C1 segment of cervical spinal cord (tissue), 14 donors: Measurements from ENCODE around the gene THOC6.

Experiments used
- DNase-seq, 14 donors: peaks; one replicate each; lab custom pipeline; 2025; lab: John Stamatoyannopoulos, UW

THOC6 gene

DNA sequence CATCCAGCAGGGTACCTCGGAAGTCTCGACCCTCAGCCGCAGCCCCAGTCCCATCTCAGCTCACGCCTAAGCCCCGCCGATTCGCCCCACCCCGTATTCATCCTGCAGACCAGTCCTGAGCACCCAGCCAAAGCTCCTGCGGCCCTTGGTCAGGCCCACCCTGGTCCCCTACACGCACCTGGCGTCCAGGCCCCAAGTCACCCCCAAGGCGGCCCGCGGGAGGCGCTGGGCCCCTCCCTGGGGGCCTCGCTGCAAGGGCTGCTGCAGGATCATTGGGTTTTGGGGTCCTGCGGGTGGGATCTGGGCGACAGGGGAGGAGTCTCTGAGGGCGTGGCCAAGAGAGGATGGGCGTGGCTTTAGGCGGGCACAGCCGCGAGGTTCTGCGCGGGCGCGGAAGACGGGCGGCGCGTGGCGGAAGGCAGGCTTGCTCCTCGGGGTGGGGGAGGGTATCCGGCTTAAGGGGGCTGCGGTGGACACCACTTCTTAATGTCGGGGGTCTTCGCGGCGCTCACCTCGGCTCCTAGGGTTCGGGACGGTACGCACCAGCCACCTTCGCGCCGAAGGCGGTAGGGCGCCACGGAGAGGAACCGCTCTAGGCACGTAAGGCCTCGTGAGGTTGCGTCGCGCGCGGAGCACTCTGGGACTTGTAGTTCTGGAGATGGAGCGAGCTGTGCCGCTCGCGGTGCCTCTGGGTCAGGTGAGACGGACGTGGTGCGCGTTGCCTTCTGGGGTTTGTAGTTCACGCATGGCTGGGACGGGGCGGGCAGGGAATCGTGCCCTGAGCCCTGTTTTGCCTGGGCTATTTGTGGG, at the start of gene THOC6, which contains the start of gene HCFC1R1:
THOC6 (plus strand) TSS at position 367 of the 810 bp plus-strand sequence; CDS start at position 659, 292 bp downstream.
HCFC1R1 (minus strand) TSS at position 274 of the 810 bp plus-strand sequence; CDS start at position 273, 1 bp downstream.
- DNase-seq, result peak; percentile 88 to 97 (median 94)

DNA sequence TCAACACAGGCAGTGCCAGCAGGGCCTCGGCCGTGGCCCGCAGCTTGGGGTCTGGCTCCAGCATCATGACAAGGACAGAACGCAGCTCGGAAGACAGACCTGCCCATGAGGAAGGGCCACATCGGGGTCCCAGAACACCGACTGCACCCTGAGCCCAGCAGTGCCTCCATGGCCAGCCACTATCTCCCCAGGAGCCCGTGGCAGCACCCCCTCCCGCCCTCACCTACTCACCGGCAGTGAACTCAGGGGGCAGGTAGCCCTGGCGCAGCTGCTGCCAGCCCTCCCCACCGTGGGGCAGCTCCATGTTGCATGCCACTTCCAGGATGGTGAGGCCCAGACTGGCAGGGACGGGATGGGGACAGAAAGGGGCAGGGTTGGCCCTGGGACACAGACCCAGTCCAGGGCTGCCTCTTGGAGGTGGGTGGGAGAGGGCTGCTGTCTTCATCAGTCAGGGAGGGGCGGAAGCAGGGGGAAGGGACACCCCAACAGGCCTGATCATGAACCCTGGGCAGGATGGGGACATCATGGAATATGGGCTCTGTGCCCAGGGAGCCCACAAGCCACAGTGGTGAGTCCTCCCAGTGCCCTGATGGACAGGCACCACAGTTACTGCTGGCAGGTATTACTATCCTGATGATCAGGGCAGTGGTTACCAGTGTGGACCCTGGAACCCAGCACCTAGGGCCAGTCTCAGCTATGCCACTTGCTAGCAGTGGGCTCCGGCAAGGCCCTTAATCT, 49.3 kb upstream of the THOC6 start:
- DNase-seq, result no peak

DNA sequence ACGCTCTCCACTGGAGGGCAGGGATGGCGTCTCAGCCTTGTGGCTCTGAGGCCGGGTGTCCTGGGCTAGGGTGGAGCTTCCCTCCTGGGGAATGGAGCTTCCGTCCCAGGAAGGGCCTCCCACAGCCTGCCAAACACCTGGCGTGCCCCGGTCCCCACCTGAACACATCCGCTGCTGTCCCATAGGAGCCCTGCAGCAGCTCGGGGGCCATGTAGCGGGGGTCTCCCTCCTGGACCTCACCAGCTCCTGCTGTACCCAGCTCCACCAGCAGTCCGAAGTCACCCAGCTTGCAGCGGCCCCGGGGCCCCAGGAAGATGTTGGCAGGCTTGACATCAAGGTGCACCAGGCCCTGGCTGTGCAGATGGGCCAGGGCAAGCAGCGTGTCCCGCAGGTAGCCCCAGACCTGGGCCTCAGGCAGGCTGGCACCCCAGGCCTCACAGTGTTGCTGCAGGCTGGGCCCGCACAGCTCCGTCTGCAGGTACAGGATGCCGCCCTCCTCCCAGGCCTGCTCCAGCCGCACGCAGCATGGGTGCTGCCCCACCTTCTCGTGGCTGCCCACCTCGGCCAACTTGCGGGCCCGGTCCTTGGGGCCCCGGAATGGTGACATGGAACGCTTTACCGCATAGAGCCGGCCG, 48.6 kb upstream of the THOC6 start:
- DNase-seq, result no peak

DNA sequence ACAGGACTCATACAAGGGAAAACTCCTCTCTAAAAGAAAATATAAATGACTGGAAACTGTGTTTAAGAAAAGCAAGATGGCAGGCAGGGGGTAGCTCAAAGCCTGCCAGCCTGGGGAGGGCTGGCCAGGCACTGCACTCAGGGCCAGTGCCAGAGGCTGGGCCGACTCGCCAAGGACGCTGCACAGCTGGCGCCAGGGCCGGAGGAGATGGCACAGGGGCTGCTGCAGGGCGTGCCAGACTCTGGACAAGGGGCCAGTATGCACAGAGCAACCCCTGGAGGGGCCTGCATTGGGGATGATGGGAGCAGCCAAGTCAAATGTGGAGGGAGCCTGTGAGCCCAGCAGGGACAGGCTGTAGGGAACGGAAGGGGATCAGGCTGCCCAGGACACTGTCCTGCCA, 47.6 kb upstream of the THOC6 start:
- peak in 4 of 14 donors; percentile 5 to 64 (median 12) for DNase-seq

DNA sequence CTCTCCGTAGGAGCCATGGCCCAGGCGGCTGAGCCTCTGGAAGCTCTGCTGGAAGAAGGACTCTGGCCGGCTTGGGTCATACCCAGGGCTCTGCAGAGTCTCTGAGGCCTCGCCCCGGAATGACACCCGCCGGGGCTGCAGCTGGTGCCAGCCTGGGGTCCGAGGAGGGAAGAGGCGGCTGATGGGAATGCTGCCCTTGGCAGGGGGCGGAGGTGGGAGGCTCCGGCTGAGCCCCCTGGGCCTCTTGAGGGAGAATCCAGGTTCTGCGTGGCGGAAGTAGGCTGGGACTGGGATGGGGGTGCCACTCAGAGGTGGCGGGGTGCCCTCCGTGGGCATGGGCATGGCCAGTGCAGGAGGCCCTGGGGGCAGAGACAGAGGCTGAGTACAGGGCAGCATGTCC, 47.2 kb upstream of the THOC6 start:
- no peak for DNase-seq

DNA sequence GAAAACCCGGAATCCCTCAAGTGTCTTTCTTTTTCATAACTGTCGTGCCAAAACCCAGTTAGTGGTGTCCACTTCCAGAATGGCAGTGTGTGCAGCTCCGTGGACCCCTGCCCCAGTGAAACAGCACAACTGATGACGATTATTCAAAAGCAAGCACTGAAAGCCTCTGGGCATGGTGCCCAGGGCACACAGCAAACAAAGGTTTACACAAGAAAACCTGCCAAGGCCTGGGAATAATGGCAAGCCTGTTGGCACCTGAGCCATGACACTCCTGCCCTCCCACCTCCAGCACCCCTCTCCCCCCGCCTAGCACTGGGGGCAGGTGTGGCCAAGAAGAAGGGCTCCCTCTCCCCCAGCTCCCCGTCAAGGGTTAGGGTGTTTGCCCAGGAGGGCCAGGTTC, 46.4 kb upstream of the THOC6 start:
- DNase-seq, result peak in 3 of 14 donors; percentile 8 to 17 (median 10)

DNA sequence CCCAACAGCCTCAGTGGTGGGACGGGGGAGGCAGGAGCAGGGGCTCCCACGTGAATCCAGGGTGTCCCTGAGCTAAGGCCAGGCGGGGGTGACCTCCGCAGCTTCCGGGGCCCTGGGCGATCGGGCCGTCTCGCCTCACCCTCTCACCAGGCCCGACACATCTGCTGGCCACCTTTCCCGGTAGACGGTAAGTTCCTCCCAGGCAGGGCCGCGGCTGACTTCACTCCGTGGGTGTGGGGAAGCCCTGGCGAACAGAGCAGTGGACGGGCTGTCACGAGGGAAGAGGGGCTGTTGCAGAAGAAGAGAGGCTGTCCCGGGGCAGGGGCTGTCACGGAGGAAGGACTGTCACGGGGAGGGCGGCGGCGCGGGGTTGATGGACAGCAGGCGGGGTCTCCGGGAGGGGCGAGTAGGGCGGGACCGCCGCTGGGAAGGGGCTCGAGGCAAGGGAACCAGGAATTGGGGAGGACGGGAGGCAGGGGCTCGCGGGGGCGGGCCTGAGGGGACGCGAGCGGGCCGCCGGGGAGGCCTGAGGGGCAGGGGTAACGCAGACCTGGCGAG, 44.1 kb upstream of the THOC6 start:
- DNase-seq, result no peak

DNA sequence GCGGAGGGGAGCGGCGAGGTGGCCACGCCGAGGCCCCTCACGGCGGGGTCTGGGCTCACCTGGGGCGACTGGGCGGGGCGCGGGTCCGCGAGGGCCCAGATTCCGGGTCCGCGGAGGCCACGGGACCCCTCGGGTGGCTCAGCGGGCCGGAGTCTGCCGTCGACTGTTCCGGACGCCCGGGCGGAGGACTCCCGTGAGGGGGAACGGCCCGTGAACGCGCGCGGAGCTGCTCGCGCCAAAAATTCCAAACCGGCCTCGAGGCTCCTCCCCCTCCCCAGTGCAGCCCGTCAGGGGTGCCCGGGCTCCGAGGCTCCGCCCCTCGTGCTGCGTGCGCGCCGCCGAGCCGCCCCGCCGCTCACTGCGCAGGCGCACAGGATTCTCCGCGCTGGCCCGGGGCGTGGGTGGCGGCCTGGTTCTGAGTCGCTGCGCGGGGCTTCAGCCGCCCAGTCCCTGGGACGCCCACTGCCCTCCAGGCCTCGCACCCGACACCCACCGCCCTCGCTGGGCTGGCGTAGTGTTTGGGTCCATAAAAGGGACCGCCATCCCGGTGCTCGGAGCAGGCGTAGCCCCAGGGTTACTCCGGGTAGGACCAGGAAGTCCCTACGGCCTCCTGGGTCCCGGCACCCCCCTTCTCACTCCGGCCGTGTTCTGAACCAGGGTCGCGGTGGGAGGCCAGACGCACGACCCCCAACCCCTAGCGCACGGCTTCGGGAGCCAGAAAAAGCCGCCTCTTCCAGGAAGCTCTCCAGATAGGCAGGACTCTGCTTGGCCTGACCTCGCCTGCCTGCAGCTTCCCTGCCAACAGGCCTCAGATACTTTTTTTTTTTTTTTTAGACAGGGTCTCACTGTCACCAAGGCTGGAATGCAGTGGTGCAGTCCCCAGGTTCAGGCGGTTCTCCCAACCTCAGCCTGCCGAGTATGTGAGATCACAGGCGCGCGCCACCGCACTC, 43.3 kb upstream of the THOC6 start, which contains the start of gene PKMYT1:
PKMYT1 (minus strand) TSS at position 220 of the 950 bp plus-strand sequence. CDS start 789 bp downstream, outside the sequence.
- DNase-seq, result peak; percentile 21 to 93 (median 82)

DNA sequence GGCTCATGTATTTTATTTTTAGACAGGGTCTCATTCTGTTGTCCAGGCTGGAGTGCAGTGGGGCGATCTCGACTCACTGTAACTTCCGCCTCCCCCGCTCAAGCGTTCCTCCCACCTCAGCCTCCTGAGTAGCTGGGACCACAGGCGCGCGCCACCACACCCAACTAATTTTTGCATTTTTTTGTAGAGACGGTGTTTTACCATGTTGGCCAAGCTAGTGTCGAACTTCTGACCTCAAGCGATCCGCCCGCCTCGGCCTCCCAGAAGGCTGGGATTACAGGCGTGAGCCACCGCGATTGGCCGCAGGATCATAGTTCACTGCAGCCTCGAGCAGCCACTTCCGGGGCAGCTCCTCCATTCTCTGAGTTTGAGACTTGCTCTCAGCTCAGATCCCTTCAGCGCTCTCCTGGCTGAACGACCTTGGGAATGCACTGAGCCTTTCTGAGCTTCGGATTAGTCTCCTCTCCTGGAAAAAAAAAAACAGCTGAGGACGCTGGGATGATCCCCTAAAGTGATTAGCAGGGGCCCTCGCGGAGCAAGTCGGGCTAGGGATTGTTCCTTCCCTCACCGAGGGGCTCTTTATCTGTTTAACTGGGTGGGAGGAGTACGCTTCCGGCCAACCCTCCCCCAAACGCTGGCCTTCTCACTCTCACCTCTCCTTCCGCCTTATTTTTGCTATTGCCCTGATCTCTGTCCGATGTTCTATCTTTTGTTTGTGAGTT, 42.5 kb upstream of the THOC6 start:
- DNase-seq, result no peak

DNA sequence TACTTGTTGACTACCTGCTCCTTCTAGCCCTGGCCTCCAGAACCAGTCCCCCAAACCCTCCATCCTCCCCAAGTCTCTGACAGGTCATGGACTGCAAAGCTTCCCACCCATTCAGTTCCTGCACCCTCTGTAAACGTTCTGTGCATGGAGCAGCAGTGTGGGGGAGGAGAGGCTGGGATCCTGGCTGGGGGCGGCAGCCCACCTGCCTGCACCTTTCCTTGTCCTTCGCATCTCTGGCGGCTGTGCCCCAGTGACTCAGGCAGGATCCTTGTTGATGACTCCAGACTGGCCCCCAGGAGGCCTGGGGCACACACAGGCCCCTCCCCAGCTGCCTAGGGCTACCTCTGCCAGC, 42.0 kb upstream of the THOC6 start:
- no peak for DNase-seq

DNA sequence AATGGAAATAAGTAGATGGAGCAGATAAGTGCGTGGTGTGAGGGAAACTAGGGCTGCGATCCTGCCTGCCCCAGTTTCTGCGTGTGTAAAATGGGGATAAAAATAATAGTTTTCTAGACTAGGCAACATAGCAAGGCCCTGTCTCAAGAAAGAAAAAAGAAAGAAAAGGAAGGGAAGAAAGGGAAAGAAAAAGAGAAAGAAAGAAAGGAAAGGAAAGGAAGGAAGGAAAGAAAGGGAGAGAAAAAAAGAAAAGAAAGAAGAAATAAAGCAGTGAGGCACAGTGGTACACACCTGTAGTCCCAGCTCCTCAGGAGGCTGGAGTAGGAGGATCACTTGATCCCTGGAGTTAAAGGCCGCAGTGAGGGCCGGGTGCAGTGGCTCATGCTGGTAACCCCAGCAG, 41.4 kb upstream of the THOC6 start:
- no peak for DNase-seq

DNA sequence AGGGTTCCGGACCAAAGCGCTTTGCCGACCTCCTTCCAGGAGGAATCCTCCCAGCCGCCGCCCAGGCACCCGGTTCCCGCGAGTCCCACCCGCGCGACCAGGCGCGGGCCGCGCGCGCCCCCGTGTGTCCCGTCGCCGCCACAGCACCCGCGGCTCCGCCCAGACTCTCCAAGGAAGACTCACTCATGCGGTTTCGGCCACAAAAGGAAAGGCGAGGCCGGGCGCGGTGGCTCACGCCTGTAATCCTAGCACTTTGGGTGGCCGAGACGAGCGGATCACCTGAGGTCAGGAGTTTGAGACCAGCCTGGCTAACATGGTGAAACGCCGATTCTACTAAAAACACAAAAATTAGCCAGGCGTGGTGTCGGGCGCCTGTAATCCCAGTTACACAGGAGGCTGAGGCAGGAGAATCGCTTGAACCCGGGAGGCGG, 40.1 kb upstream of the THOC6 start:
- DNase-seq, result peak in 13 of 14 donors; percentile 30 to 80 (median 60)

DNA sequence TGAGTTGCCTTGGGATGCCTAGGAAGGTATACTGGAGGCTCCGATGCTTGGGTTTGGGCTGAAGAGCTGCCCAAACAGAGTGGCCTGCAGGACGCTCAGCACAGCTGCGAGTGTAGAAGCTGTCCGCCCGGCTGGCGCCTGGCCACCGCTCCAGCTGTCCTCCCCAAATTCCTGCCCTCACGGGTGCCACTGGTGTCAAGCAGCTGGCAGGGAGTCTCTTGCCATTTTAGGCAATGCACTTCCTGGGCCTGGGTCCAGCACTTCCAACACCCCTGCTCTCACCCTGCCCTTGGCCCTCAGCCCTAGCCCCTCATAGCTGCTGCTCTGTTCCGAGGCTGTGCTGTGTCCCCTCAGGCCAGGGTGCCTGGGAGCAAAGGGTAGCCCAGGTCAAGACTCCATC, 38.4 kb upstream of the THOC6 start:
- DNase-seq, result peak in 1 of 14 donors; percentile 44

DNA sequence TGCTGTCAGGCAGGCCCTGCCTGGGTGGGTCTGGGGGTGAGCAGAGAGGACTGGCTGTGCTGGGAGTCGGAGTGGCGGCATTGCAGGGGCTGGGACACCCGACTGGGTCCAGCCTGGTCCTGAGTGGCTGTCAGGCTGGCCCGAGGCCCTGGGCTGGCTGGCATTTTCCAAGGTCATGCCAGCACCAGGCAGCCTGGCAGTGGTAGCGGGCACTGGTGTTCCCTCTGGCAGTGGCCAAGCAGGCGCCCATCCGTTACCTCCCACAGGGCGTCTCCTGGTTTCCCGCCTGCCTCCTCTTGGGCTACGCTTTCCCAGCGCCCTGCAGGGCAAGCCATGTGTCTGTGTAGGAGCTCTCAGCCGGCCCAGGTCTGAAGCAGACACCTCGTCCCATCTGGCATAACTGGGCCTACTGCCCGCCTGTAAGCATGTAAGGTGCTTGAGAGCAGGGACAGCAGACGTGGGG, 37.9 kb upstream of the THOC6 start:
- DNase-seq, result peak in 5 of 14 donors; percentile 16 to 95 (median 29)

DNA sequence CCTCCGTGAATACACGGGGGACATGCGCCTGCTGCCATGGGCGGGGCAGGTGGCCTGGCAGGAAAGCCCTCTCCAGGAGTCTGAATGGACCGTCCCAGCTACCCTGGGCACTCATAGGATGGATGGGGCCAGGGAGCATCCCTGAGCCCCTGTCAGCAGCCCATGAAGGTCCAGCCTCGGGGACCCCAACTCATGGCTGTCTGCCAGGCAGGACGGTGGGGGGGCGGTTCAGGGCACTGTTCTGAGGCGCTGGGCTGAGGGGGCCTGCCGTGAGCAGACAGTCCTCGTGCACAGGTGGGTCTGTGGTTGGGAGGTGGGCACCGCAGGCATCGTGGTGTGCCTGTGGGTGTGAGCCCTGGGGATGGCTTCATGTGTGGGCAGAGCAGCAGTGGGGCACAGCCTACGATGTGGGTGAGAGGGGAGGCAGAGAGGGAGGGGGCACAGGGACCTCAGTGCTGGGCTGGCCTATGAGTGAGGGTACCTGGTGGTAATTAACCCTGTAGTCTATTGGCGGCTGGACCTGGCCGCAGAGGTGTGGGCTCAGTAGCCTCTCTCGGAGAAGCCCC, 37.1 kb upstream of the THOC6 start:
- DNase-seq, result no peak

DNA sequence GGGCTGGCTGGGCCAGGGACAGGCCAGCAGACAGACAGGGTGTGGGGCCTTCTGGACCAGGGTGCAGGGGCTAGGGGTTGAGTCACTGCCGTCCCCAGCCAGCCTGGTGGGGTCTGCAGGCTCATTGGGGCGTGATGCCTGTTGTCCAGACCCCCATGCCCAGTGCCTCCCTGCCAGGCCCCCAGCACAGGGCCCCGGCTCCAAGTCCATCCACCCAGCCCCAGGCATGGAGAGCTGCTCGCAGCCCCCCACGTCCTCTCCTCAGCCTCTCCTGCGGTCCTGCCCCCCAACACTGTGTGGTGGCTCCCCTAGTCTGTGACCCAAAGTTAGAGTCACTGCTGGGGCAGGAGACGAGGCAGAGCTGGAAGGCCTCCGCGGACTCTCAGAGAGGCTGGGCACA, 36.5 kb upstream of the THOC6 start:
- DNase-seq, result no peak

DNA sequence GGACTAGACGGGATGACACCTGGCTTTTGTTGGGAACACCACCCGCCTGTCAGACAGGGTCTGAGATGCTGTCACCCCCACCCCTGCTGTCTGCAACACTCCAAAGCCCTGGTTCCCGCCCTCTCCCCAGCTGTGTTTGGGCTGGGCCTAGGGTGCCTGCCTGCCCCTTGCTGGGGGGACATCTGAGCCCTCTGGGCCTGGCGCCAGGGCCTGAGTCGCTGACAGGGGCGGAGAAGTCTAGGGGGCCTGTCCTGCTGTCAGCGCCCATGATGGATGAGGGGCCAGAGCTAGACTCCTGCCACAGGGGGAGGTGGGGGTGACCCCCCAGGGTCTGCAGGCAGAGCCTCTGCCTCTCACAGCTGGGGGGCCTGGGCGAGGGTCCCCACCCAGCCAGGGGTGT, 36.0 kb upstream of the THOC6 start:
- DNase-seq, result no peak

DNA sequence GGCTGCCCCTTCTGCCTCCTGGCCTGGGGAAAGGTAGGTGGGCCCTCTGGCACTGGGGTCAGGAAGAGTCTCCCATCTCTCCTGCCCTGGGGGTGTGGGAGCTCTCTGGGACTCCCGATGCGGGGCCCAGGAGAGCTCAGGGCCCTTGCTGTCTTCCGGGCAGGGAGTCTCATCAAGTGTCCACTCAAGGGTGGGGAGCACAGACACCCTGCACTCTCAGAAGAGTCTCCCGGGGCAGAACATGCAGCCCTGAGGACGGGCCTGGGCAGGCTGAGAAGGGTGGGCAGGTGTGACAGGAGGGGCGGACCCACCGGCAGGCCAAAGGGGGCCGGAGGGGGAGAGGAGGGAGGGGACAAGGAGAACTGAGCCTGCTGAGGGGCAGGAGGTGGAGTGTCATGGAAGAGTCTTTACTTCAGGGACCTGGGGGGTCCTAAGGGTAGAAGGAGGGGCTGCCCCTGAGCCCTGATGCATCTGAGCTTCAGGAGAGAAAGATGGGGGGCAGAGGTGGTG, 35.2 kb upstream of the THOC6 start:
- no peak for DNase-seq

DNA sequence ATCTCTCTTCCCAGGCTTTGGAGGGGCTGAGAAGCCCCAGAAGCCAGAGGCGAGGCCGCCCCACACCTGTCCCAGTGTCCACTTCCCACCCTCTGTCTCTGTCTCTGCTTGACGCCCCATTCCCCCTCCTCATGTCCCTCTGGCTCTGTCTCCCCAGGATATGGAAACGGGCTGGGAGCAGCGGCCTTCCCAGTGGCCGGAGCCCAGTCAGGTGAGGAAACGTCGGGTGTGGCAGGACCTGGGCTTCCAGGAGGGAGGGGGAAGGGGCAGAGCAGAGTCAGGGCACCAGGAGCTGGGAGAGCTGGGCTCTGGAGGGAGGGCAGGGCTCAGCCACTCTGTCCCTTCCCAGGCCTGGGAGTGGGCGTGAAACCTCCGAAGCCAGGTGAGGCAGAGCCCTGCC, 32.9 kb upstream of the THOC6 start:
- DNase-seq, result no peak
